Measurements from ENCODE around the gene DPCD. TPM values are rescaled to one million over a fixed set of nuclear protein-coding genes. Genes with fewer than 3 reads are reported as not detected.

The DPCD gene
- total RNA-seq, 1 donor from 2014 or later = 38.2 TPM

DNA sequence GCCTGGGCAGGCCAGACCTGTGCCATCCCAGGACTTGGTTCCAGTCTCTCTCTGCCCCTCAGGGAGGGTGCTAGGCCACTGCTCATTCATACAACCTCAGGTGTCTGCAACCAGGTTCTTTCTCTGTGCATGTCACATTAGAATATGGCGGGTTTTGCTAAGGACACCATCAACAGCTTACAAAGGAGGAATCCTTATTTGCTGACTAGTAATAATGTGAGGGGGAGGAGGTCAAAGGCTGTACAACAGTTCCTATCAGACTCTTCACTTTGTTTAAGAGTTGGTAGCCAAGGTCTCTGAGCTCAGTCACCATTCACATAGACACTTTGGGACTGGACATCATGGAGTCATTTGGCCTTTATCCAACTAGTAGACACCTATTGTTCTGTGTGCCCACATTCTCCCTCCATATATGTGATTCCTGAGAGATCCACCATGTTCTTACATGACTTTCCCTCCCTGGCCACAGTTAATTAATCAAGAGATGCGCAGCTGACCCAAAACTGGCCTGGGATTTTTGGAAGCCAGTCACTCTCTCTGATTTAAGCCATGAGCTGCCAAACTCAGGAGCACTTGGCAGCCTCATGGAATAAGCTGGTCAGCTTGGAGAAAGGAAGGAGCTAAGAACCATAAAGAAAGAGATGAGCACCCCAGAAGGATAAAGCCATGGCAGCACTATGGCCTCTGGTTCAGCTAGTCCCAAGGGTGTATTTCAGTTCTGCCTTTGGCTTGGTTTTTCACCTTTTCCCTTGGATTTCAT lies 51.2 kb downstream of the DPCD start:
- FAIRE-seq = no peak

DNA sequence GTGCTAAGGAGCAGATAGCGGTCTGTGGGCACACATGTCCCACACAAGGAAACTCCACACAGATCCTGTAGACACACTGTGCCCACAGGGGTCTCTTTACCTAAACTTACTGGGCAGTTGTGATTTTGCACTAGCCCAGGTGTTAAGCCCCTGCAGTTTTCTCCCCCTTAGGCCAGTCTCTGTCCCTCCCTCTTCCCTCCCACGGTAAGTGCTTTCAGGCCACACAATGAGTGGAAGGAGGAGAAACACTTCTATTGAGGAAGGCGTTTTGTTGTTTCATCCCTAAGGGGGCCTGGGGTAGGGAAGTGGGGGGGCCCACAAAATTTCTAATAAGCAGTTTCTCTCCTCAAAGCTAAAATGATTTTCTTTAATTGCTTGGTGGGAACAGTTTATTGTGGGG lies 55.4 kb downstream of the DPCD start:
- no peak for DNase-seq (ENCODE audit: low read depth)

More for the DNA sequence above, 51.2 kb downstream of the DPCD start:
- Histone ChIP-seq H3K27me3 (ENCODE audit: control insufficient read depth, insufficient read depth, low read length) (no peaks in the 10 kb centered on the region), H3K36me3 (ENCODE audit: control insufficient read depth, insufficient read depth, low read length) (peaks cover 1% of the 10 kb centered on the region), H3K4me3 (ENCODE audit: low read depth, low read length) (no peak overlapping the region)
- TF ChIP-seq, protein P1, sequence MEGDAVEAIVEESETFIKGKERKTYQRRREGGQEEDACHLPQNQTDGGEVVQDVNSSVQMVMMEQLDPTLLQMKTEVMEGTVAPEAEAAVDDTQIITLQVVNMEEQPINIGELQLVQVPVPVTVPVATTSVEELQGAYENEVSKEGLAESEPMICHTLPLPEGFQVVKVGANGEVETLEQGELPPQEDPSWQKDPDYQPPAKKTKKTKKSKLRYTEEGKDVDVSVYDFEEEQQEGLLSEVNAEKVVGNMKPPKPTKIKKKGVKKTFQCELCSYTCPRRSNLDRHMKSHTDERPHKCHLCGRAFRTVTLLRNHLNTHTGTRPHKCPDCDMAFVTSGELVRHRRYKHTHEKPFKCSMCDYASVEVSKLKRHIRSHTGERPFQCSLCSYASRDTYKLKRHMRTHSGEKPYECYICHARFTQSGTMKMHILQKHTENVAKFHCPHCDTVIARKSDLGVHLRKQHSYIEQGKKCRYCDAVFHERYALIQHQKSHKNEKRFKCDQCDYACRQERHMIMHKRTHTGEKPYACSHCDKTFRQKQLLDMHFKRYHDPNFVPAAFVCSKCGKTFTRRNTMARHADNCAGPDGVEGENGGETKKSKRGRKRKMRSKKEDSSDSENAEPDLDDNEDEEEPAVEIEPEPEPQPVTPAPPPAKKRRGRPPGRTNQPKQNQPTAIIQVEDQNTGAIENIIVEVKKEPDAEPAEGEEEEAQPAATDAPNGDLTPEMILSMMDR (IDR thresholded peaks at IDR 0.05; ENCODE audit: insufficient read depth, low read length, severe bottlenecking) = no peak
- DNase-seq (ENCODE audit: low read depth) = no peak

DNA sequence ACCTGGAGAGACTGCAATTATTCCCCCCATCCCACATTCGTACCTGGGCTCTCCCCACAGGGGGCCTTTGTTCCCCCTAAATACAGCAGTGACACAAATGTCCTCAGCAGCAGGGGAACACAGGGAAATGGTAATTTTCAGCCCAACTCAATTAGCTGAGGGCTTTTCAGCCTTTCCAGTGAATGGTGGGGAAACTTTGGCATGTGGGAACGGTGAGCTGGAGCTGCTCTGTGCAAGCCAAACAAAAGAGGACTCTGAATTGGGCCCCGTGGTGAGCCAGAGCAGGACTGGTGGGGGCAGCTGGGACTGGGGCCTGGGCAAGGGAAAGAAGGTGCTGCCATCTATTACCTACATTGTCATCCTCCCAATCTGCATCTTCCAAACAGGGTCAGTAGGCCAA lies 55.9 kb downstream of the DPCD start:
- TF ChIP-seq, protein P1 (IDR thresholded peaks at IDR 0.05; ENCODE audit: insufficient read depth, low read length, severe bottlenecking) = no peak
- Histone ChIP-seq H3K27me3 (ENCODE audit: control insufficient read depth, insufficient read depth, low read length) (no peaks in the 10 kb centered on the region), H3K4me3 (ENCODE audit: low read depth, low read length) (no peak overlapping the region), H3K36me3 (ENCODE audit: control insufficient read depth, insufficient read depth, low read length) (peaks cover 1% of the 10 kb centered on the region)
- DNase-seq (ENCODE audit: low read depth) = no peak
- FAIRE-seq = no peak

More for the DNA sequence above, 55.4 kb downstream of the DPCD start:
- no peaks in the 10 kb centered on the region for H3K27me3 ChIP-seq (ENCODE audit: control insufficient read depth, insufficient read depth, low read length)
- TF ChIP-seq, protein P1 (IDR thresholded peaks at IDR 0.05; ENCODE audit: insufficient read depth, low read length, severe bottlenecking) = no peak
- H3K36me3 ChIP-seq (ENCODE audit: control insufficient read depth, insufficient read depth, low read length) = peaks cover 1% of the 10 kb centered on the region
- H3K4me3 ChIP-seq (ENCODE audit: low read depth, low read length) = no peak overlapping the region
- FAIRE-seq = no peak

GRCh38 chr10:101645659-101646058 lies 57.5 kb downstream of the DPCD start:
- H3K4me3 ChIP-seq (ENCODE audit: low read depth, low read length) = no peak overlapping the region
- TF ChIP-seq, protein P1 (IDR thresholded peaks at IDR 0.05; ENCODE audit: insufficient read depth, low read length, severe bottlenecking) = no peak
- H3K27me3 ChIP-seq (ENCODE audit: control insufficient read depth, insufficient read depth, low read length) = no peaks in the 10 kb centered on the region
- DNase-seq (ENCODE audit: low read depth) = no peak
- no peak for FAIRE-seq
- peaks cover 1% of the 10 kb centered on the region for H3K36me3 ChIP-seq (ENCODE audit: control insufficient read depth, insufficient read depth, low read length)

DNA sequence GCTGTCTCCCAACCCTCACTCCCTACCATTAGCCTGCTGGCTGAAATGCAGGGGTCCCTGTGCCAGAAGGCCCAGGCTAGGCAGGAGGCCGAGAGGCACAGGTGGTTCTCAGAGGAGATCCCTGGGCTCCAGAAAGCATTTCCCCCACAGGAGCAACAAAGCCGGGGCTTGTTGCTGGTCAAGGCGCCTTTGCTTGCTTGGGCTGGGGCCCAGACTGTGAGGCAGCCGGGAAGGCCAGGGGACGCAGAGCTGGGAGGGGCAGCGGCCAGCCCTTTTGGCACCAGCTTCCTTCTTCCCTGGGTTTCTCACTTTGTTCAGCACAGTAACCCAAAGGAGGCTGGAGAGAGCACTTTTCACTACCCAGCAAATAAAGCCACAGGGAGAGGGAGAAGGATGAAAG lies 58.2 kb downstream of the DPCD start:
- DNase-seq (ENCODE audit: low read depth) (no peak), FAIRE-seq (no peak)
- TF ChIP-seq, protein P1 (IDR thresholded peaks at IDR 0.05; ENCODE audit: insufficient read depth, low read length, severe bottlenecking) = no peak
- H3K36me3 ChIP-seq (ENCODE audit: control insufficient read depth, insufficient read depth, low read length) = peaks cover 1% of the 10 kb centered on the region
- no peak overlapping the region for H3K4me3 ChIP-seq (ENCODE audit: low read depth, low read length)
- H3K27me3 ChIP-seq (ENCODE audit: control insufficient read depth, insufficient read depth, low read length) = no peaks in the 10 kb centered on the region

- no peak for DNase-seq (ENCODE audit: low read depth)
- Histone ChIP-seq H3K27me3 (ENCODE audit: control insufficient read depth, insufficient read depth, low read length) (no peaks in the 10 kb centered on the region), H3K36me3 (ENCODE audit: control insufficient read depth, insufficient read depth, low read length) (peaks cover 1% of the 10 kb centered on the region), H3K4me3 (ENCODE audit: low read depth, low read length) (no peak overlapping the region)
- TF ChIP-seq, protein P1 (IDR thresholded peaks at IDR 0.05; ENCODE audit: insufficient read depth, low read length, severe bottlenecking) = no peak
- no peak for FAIRE-seq
These were observed 59.1 kb downstream of the DPCD start for GRCh38 chr10:101647255-101647654.
